ENCODE measurements around the gene PKM. TPM values are rescaled to one million over a fixed set of nuclear protein-coding genes. Genes with fewer than 3 reads are reported as not detected.

The PKM gene
- total RNA-seq, 1 experiment from 2014 or later: 4,058 TPM

DNA sequence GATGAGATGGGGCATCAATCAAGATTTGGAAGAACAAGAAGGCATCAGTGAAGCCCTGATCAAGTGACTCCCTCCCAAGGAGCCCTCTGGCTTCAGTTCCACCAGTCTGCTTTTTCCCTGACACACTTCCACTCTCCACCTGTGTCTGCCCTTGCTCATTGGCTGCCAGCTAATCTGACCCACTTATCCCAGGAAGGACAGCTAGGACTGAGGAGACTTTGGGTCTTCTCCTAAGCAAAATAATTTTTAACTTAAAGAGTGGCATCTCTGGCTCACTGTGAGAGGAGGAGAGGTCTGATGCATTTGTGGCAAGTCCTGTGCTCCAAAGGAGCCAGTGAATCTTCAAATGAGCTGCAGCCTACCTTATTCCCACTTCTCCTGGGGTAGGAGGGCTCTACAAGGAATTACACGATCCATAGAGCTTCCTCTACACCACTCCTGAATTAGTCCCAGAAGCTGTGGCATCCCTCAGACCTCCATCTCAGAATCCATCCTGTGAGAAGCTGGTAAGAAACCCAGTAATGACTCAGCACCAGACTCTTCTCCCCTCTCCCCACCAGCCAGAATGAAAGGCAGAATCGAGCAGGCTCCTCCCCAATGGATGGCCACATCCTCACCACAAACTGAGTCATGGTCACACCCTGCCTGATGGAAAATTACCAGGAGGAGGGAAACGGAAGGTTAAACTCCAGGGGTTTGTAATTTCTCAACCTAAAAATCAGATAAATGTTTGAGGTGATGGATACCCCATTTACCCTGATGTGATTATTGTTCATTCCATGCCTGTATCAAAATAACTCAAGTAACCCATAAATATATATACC lies 6.3 kb upstream of the PKM start:
- DNase-seq (ENCODE audit: low read depth): peak; percentile 96
- in situ Hi-C loops (cut with HindIII; ENCODE audit: low pct_unique_long_range_greater_than_20kb, low sequenced_read_pairs): no loop called here

DNA sequence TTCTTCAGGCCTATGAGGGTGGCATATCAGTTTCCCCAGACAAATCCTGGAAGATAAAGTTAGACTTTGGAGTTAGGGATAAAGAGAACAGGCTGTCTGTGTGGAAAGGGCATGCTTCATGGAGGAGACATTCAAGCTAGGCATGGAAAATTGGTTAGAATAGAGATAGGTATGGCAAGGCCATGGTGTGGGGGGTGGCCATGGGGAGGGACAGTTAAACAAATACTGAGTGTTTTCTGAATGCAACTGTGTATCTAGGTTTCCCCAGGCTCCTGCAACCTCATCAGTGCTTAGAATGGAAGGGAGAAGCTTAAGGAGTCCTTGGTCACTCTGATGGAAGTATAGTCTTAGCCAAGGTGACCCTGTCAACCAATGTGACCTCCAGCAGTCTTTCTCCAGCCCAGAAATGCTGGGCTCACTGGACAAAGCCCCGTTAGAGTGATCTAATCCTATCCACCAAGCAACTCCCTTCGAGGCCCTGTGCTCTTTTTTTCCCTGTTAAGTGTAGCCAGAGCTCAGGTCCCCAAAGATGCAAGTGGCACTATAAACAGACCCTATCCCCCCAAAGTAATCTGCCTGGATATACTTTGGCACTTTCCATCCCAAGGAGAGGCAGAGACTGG lies 5.5 kb upstream of the PKM start:
- in situ Hi-C loops (cut with HindIII; ENCODE audit: low pct_unique_long_range_greater_than_20kb, low sequenced_read_pairs): no loop called here
- no peak for DNase-seq (ENCODE audit: low read depth)

DNA sequence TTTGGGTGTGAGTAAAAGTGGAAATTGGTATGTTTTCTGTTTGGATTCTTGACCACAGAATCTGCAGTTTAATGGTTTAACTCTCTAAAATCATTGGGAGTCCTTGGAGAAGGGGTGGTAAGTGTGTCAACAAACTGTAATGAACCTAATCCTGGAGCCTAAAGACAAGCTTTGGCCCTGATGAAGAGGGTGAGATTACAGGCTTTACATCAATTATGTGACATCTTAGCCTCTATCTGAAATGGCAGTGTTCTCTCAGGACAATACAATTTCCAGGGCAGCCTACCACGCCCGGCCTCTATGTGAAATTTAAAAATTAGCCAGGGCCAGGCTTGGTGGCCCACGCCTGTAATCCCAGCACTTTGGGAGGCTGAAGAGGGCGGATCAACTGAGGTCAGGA lies 4.3 kb upstream of the PKM start:
- DNase-seq (ENCODE audit: low read depth): no peak
- in situ Hi-C loops (cut with HindIII; ENCODE audit: low pct_unique_long_range_greater_than_20kb, low sequenced_read_pairs): no loop called here

DNA sequence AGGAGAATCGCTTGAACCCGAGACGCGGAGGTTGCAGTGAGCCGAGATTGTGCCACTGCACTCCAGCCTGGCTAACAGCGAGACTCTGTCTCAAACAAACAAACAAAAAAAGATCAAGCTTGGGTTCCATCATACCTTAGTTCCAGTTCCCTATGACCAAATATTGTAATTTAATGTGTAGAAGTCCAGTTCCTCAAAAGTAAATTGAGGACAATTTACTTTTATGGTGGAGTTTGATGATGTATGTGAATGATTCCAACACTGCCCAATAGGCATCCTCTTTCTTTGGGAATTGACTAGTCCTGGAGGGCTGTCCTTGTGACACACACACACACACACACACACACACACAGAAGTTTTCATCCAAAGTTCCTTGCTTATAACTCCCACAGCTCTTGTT lies 2.8 kb upstream of the PKM start:
- DNase-seq (ENCODE audit: low read depth): no peak
- in situ Hi-C loops (cut with HindIII; ENCODE audit: low pct_unique_long_range_greater_than_20kb, low sequenced_read_pairs): no loop called here

DNA sequence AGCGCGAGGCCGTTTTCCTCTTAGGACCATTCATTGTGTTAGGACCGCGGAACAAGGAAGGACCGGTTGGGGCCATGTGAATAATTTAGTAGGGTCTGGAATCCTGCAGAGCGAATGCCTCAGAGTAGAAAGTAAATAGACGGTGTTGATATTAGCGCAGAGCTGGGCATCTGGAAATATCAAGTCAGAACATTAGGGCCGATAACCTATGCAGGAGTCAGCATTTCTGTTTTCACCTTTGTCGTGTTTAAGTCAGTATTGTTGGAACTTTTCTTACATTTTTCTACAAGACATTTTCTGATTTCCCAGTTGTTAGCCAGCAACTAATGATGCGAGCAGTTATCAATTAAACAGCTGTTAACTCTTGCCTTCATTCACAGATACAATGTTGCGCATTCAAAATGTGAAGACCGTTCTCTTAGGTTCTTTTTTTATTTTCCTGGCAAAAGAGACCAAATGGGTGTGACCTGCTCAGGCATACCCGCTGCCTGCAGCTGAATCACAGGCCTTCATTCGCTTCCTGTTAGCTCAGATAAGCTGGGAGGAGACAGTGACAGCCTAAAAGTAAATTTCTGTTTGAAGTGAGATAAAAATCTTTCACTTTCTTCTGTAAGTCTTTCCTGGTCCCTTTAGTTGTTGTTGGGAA lies 966 bp upstream of the PKM start:
- peak; percentile 69 for DNase-seq (ENCODE audit: low read depth)
- in situ Hi-C loops (cut with HindIII; ENCODE audit: low pct_unique_long_range_greater_than_20kb, low sequenced_read_pairs): no loop called here

DNA sequence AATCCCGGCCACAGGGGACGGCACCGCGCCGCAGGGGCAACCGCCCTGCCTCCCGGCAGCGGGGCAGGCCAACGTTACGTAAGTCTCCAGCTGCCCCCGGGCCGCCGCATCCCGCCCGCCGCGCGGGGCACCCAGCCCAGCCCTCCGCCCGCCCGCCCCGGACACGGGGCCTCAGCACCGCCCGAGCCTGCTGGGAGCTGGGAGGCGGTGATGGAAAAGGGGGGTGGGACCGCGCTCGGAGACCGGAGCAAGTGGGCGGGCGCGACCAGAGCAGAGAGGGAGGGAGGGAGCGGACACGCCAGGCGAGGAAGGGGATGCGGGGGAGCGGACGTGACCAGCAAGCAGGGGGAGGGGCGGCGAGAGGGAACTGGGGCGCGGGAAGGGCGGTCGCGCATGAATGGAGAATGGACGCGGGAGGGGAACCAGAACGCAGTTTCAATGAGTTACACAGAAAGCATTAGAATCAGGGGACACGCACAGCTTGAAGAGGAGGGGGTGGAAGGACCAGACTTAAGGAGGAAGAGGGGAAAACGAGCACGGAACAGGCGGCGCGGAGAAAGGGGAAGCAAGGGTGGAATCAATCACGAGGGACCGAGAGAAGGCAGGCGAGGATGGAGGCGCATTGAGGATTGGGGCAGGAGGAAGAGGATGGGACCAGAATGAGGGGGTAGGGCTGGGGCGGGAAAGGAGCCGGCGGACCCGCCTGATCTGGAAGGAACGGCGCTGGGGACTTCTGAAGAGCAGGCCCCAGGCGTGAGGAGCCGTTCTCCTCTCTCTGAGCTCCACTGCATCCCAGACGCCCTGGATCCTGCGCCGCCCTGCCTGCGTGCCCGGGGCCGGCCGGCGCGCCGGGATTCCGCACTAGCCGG lies 559 bp downstream of the PKM start:
- in situ Hi-C loops (cut with HindIII; ENCODE audit: low pct_unique_long_range_greater_than_20kb, low sequenced_read_pairs): no loop called here
- peak; percentile 91 for DNase-seq (ENCODE audit: low read depth)

DNA sequence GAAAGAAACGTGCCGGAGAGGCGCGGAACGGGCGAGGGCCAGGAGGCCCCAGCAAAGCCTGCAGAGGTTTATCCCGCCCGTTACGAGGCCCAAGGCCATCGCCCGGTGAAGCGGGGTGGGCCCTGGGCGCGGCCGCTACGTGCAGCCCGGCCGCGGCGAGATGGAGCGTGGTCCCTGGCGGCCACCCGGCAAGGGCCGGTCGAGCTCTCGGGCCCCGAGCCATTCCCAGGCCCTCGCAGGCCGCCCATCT lies 1.1 kb downstream of the PKM start:
- in situ Hi-C loops (cut with HindIII; ENCODE audit: low pct_unique_long_range_greater_than_20kb, low sequenced_read_pairs): no loop called here
- no peak for DNase-seq (ENCODE audit: low read depth)

DNA sequence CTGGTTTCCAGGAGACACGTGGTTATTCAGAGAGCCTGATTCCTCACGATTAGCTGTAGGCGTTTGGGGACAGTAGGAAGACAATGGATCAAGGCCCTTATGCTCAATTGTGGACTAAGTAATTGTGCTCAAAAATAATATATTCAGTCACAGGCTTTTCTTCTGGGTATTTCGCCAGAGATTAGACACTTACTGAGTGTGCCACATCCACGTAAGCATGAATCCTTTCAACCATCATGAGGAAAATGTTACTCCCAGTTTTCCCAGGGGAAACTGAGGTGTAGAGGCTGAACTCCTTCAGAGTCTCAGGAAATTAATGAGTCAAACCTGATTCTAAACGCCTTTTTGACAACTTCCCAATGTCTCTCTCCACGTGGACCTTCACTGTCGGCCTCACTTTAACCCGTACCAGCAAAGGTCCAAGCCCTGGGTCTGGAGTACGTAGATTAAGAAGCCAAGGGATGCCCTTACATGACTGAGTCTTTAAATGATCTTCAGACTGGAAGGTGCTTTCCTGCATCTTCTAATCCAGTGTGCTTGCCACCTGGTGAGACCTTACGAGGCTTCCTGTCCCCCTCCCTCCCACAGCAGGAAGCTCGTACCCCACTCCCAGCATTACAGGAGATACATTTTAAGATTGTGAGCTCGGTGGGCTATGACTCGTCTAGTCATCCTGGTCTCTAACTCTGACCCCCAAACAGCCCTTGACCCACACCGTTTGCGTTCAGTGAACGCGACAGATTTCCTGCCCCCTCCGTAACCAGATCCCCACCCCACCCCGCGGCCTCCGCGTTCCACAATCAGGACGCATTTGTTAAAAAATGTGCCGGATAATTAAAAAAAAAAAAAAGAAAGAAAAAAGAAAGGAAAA lies 1.7 kb downstream of the PKM start:
- in situ Hi-C loops (cut with HindIII; ENCODE audit: low pct_unique_long_range_greater_than_20kb, low sequenced_read_pairs): no loop called here
- peak; percentile 29 for DNase-seq (ENCODE audit: low read depth)

DNA sequence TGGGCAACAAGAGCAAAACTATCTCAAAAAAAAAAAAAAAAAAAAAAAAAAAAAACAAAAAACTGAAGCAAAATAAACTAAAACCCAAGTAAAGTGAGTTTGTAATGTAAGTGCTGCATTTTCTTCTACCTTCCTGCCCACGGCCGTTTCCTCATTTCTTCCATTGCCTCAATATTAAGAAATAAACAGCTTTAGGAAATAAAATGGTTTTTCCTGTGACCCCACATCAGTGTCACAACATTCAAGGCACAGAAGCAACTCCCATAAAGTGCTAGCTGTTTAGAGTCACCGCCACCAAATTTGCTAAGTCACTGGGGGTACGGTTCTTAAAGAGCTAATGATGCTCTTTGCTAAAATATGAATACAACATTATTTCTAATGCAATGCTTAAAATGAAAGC lies 3.3 kb downstream of the PKM start:
- no peak for DNase-seq (ENCODE audit: low read depth)
- in situ Hi-C loops (cut with HindIII; ENCODE audit: low pct_unique_long_range_greater_than_20kb, low sequenced_read_pairs): no loop called here

DNA sequence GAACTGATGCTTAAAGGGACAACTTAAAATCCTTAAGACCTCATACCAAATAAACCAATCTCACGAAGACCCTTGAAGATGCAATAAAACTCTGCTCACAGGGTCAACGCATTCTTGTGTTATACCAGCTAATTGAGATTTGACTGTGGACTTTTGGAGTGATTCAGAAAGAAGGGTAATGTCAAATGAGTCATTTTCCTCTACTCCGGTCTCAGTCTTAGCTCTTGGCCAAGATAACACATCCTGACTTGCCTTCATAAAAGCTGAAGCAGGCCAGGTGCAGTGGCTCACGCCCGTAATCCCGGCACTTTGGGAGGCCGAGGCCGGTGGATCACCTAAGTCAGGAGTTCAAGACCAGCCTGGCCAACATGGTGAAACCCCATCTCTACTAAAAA lies 3.8 kb downstream of the PKM start:
- no peak for DNase-seq (ENCODE audit: low read depth)
- in situ Hi-C loops (cut with HindIII; ENCODE audit: low pct_unique_long_range_greater_than_20kb, low sequenced_read_pairs): no loop called here

DNA sequence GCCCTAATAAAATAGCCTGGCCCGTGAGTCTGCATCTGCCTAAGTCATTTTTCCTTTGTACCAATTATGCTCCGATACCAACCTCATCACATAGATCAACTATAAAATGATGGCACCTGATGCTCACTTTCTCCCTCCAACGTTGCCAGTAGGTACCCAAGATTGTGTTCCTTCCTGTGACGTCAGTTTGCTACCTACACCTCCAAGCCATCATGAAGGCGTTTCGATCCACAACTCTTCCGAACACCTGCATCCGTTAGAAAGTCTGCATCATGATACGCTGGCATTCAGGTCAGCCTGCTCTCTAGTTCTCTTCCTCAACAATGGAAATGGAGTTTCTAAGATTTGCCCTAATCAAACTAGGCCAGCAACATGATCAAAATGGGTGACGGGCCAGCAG lies 7.7 kb downstream of the PKM start:
- in situ Hi-C loops (cut with HindIII; ENCODE audit: low pct_unique_long_range_greater_than_20kb, low sequenced_read_pairs): no loop called here
- DNase-seq (ENCODE audit: low read depth): no peak

DNA sequence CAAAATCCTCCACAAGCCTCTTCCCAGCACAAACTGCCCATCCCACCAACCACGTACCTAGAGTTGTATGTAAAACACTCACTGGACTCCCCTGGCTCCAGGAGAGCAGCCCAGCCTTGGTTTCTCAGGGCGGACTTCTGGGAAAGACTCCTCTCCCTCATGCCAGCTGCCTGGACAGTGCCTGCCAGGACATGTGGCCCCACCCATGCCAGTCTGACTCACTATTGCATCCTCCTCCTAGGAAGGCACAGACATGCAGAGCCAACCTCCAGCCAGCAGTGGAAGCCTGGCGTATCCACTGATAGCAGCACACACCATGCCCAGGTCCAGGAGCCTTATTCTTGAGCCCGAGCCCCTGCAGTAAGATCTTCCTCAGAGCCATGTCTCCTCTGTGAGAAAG lies 8.6 kb downstream of the PKM start:
- DNase-seq (ENCODE audit: low read depth): peak; percentile 75
- in situ Hi-C loops (cut with HindIII; ENCODE audit: low pct_unique_long_range_greater_than_20kb, low sequenced_read_pairs): no loop called here

DNA sequence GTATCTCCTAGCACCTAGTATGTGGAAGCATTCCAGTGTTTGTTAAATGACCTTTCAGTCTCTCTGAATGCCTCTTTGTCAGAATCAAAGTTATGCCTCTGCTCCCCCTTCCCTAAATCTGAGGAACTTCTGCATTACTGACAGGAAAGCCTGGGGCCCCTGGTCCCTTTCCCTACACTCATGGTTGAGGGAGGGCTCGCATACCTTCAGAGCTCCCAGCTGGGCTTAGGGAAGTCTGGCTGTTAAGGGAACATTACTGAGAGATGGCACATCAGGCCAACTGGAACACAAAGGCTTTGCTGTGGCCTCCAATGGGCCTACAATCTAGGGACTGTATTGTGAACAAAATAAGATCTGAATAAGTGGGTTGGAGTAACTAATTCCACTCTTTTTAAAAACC lies 10.3 kb downstream of the PKM start:
- in situ Hi-C loops (cut with HindIII; ENCODE audit: low pct_unique_long_range_greater_than_20kb, low sequenced_read_pairs): no loop called here
- DNase-seq (ENCODE audit: low read depth): no peak

DNA sequence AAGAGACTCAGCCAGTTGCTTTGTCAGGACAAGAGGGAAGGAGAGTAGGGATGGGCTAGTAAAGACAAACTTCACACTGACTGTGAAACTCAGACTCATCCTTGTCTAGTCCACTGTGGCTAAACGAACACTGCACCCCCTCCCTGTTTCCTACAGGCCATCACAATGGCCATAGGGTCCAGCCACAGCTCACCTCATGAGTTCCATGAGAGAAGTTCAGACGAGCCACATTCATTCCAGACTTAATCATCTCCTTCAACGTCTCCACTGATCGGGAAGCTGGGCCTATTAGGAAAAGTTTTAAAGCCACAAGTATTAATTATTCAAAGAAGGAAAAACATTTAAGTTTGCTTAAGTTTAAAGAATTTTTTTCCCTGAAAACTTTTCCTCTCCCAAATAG lies 13.8 kb downstream of the PKM start:
- in situ Hi-C loops (cut with HindIII; ENCODE audit: low pct_unique_long_range_greater_than_20kb, low sequenced_read_pairs): no loop called here

DNA sequence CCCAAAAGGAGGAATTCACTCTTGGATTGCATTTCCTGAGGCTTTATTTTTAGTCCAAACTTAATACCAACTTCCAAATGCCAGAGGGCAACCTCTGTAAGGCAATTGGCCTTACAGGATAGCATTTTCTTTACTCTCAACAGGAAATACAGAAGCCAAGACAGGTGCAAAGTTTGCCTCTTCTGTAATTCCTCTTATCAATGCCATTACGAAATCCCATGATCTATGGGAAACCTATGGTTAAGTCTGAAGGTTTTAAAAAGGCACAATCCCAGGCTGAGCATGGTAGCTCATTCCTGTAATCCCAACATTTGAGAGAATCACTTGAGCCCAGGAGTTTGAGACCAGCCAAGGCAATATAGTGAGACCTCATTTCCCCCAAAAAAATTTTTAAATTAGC lies 14.9 kb downstream of the PKM start:
- DNase-seq (ENCODE audit: low read depth): no peak
- in situ Hi-C loops (cut with HindIII; ENCODE audit: low pct_unique_long_range_greater_than_20kb, low sequenced_read_pairs): no loop called here

More for the DNA sequence above, 13.8 kb downstream of the PKM start:
- DNase-seq (ENCODE audit: low read depth): no peak

DNA sequence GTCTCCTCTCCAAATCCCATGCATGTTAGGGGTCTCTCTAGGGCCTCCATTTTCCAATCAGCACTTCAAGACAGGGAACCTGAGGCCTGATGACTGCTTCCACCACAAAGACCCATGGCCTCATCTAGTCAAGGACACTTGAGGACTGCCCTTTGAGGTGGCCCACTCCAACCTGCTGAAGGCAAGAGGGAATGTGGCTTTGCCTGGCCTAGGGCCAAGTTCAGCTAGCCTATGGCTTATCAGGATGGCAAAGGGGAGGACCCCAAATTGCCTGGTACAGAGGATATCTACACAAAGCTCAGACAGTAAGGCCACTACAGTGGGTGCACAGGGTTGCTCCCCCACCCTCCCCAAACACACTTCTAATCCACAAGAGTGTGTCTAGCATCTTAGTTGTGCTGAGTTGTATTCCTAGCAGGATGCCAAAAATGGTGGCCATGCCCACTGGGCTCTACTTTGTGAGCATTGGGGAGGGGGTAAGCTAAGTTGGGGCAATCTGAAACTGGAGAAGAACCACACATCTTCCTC lies 23.4 kb downstream of the PKM start:
- in situ Hi-C loops (cut with HindIII; ENCODE audit: low pct_unique_long_range_greater_than_20kb, low sequenced_read_pairs): no loop called here
- no peak for DNase-seq (ENCODE audit: low read depth)

DNA sequence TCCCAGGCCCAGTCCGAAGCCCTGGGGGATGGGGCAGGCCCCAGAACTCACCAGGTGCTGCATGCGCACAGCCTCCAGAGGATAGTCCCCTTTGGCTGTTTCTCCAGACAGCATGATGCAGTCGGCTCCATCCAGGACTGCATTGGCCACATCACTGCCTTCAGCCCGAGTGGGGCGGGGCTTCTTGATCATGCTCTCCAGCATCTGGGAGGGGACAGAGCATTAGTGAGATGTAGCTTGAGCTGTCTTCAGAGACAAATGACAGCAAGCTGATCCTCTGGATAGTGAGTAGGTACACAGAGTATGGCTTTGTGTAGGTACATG lies 24.4 kb downstream of the PKM start:
- no peak for DNase-seq (ENCODE audit: low read depth)
- in situ Hi-C loops (cut with HindIII; ENCODE audit: low pct_unique_long_range_greater_than_20kb, low sequenced_read_pairs): no loop called here

All from Caki2 (cell line).